Neural cell (in vitro differentiated cells): Measurements from ENCODE around the gene COL16A1. TPM values are rescaled to one million over a fixed set of nuclear protein-coding genes. Genes with fewer than 3 reads are reported as not detected.

Experiments used
- H2AFZ ChIP-seq: fragments of 200-600, 300-800 bp; sonication (generic), shearing (Covaris generic); 2 replicates; pipeline ENCODE4 v1.6.0; 2014; ENCODE audit warnings: low read depth, mild to moderate bottlenecking, antibody characterized with exemption, low read length, moderate library complexity
- H3F3A ChIP-seq: fragments of 200-600 bp; shearing (Covaris generic); 2 replicates; pipeline ENCODE4 v1.6.1; 2016; ENCODE audit warnings: mild to moderate bottlenecking, moderate library complexity, mixed read lengths, antibody characterized with exemption, low read length; ENCODE audit not compliant: insufficient read depth, poor library complexity, severe bottlenecking
- H3K27ac ChIP-seq: fragments of 200-600, 300-800 bp; sonication (generic), shearing (Covaris generic); 2 replicates; pipeline ENCODE4 v1.5.1; 2014; ENCODE audit warnings: mild to moderate bottlenecking, low read length, moderate library complexity
- H3K27me3 ChIP-seq: fragments of 300-800, 200-600 bp; sonication (generic), shearing (Covaris generic); 2 replicates; pipeline ENCODE4 v1.6.0; 2014; ENCODE audit warnings: mild to moderate bottlenecking, low read depth, low read length, moderate library complexity; ENCODE audit not compliant: insufficient read depth
- H3K36me3 ChIP-seq: fragments of 300-800, 200-600 bp; sonication (generic), shearing (Covaris generic); 2 replicates; pipeline ENCODE4 v1.5.1; 2014; ENCODE audit warnings: mild to moderate bottlenecking, antibody characterized with exemption, low read length, moderate library complexity; ENCODE audit not compliant: insufficient read depth
- H3K4me2 ChIP-seq: fragments of 300-800, 200-600 bp; sonication (generic), shearing (Covaris generic); 2 replicates; pipeline ENCODE4 v1.6.0; 2014; ENCODE audit warnings: mild to moderate bottlenecking, low read length
- H3K4me3 ChIP-seq: fragments of 300-800, 200-600 bp; sonication (generic), shearing (Covaris generic); 2 replicates; pipeline ENCODE4 v1.5.1; 2014; ENCODE audit warnings: mild to moderate bottlenecking, low read length, moderate library complexity
- H3K79me2 ChIP-seq: fragments of 200-600 bp; shearing (Covaris generic); replicated peaks from 2 replicates; pipeline ENCODE4 v1.6.0; 2014; ENCODE audit warnings: mild to moderate bottlenecking, low read length, moderate library complexity; ENCODE audit not compliant: insufficient read depth
- H3K9ac ChIP-seq: fragments of 300-800, 200-600 bp; sonication (generic), shearing (Covaris generic); 2 replicates; pipeline ENCODE4 v1.6.1; 2016; ENCODE audit warnings: mild to moderate bottlenecking, low read length, mixed read lengths
- H3K9me2 ChIP-seq: fragments of 200-600 bp; shearing (Covaris generic); 2 replicates; pipeline ENCODE4 v1.6.1; 2016; ENCODE audit warnings: mild to moderate bottlenecking, low read length, mixed read lengths; ENCODE audit not compliant: insufficient read depth
- H3K9me3 ChIP-seq: fragments of 200-600, 300-800 bp; sonication (generic), shearing (Covaris generic); 2 replicates; pipeline ENCODE4 v1.6.1; 2016; ENCODE audit warnings: mild to moderate bottlenecking, mixed run types, low read length, moderate library complexity, mixed read lengths
- H4K20me1 ChIP-seq: fragments of 200-600 bp; shearing (Covaris generic); 2 replicates; pipeline ENCODE4 v1.6.1; 2016; ENCODE audit warnings: mild to moderate bottlenecking, mixed run types; ENCODE audit not compliant: insufficient read depth
- CTCF ChIP-seq: fragments of 450-650 bp; IDR thresholded peaks from 2 replicates; pipeline ENCODE4 v1.5.1; 2014; ENCODE audit warnings: antibody characterized with exemption, mild to moderate bottlenecking, moderate library complexity; ENCODE audit not compliant: poor library complexity, severe bottlenecking
- EP300 ChIP-seq: fragments of 450-650 bp; conservative IDR thresholded peaks from 2 replicates; pipeline ENCODE4 v1.6.1; 2014; ENCODE audit warnings: antibody characterized with exemption, mild to moderate bottlenecking, moderate library complexity; ENCODE audit not compliant: poor library complexity, severe bottlenecking
- EZH2 ChIP-seq: fragments of 200-600, 300-800 bp; shearing (Covaris generic), sonication (generic); IDR thresholded peaks from 2 replicates; pipeline ENCODE4 v1.6.1; 2014; ENCODE audit warnings: antibody characterized with exemption, low read length, borderline replicate concordance, mild to moderate bottlenecking; ENCODE audit not compliant: insufficient read depth, poor library complexity, severe bottlenecking
- MXI1 ChIP-seq: fragments of 450-650 bp; conservative IDR thresholded peaks from 2 replicates; pipeline ENCODE4 v1.6.1; 2014; ENCODE audit warnings: antibody characterized with exemption, mild to moderate bottlenecking; ENCODE audit not compliant: poor library complexity, severe bottlenecking
- POLR2AphosphoS5 ChIP-seq: IDR thresholded peaks from 2 replicates; pipeline ENCODE4 v1.6.1; 2012
- RAD21 ChIP-seq: fragments of 450-650 bp; conservative IDR thresholded peaks from 2 replicates; pipeline ENCODE4 v1.6.1; 2014; ENCODE audit warnings: antibody characterized with exemption, mild to moderate bottlenecking, moderate library complexity
- REST ChIP-seq: IDR thresholded peaks from 2 replicates; pipeline ENCODE4 v1.6.1; 2012; ENCODE audit warnings: borderline replicate concordance
- SMC3 ChIP-seq: fragments of 450-650 bp; conservative IDR thresholded peaks from 2 replicates; pipeline ENCODE4 v1.6.1; 2014; ENCODE audit warnings: antibody characterized with exemption, mild to moderate bottlenecking, moderate library complexity; ENCODE audit not compliant: poor library complexity
- TAF1 ChIP-seq: IDR thresholded peaks from 2 replicates; pipeline ENCODE4 v1.6.1; 2012; ENCODE audit warnings: low read depth
- polyA plus RNA-seq: library from polyadenylated mRNA; depleted of rRNA; stranded (reverse); fragments of >200 nt; gene quantifications from 2 replicates; pipeline ENCODE4 v1.2.3, GENCODE V29; 2014

COL16A1 gene
- polyA plus RNA-seq, 1 donor from 2014 or later = 3.4 TPM

- Histone ChIP-seq H3K36me3 (no peaks in the 10 kb centered on the region), H2AFZ (no peak overlapping the region), H3K9me3 (no peaks in the 10 kb centered on the region), H3K4me2 (no peak overlapping the region), H3F3A (no peaks in the 10 kb centered on the region), H3K27me3 (no peaks in the 10 kb centered on the region), H3K9ac (no peak overlapping the region), H3K4me3 (no peak overlapping the region), H3K9me2 (no peaks in the 10 kb centered on the region), H3K27ac (no peak overlapping the region), H3K79me2 (no peaks in the 10 kb centered on the region), H4K20me1 (no peaks in the 10 kb centered on the region)
- TF ChIP-seq EZH2 (no peak), REST (no peak), POLR2AphosphoS5 (no peak), CTCF (no peak), MXI1 (no peak), RAD21 (no peak), SMC3 (no peak), TAF1 (no peak), EP300 (no peak)
Measured at GRCh38 chr1:31732751-31733289, 29.0 kb upstream of the COL16A1 start.

- Histone ChIP-seq H3K27ac (no peak overlapping the region), H2AFZ (no peak overlapping the region), H3K36me3 (no peaks in the 10 kb centered on the region)
Measured at GRCh38 chr1:31732343-31732742, 28.5 kb upstream of the COL16A1 start.

More at GRCh38 chr1:31732343-31732742, 28.5 kb upstream of the COL16A1 start:
- no peak overlapping the region for H3K4me2 ChIP-seq
- H3K9me2 ChIP-seq = no peaks in the 10 kb centered on the region
- H3K4me3 ChIP-seq = no peak overlapping the region
- no peaks in the 10 kb centered on the region for H3K9me3 ChIP-seq
- no peaks in the 10 kb centered on the region for H3K27me3 ChIP-seq
- H3F3A ChIP-seq = no peaks in the 10 kb centered on the region
- no peaks in the 10 kb centered on the region for H3K79me2 ChIP-seq
- no peak overlapping the region for H3K9ac ChIP-seq
- H4K20me1 ChIP-seq = no peaks in the 10 kb centered on the region
- TF ChIP-seq RAD21 = no peak
- TF ChIP-seq TAF1 = no peak
